ENCODE data around the gene GOLGA8B.
"Not testable (repeated sequence)": the region's sequence is repeated elsewhere in the genome, so short reads cannot be mapped to it uniquely, and the experiment has no call there.

DNA sequence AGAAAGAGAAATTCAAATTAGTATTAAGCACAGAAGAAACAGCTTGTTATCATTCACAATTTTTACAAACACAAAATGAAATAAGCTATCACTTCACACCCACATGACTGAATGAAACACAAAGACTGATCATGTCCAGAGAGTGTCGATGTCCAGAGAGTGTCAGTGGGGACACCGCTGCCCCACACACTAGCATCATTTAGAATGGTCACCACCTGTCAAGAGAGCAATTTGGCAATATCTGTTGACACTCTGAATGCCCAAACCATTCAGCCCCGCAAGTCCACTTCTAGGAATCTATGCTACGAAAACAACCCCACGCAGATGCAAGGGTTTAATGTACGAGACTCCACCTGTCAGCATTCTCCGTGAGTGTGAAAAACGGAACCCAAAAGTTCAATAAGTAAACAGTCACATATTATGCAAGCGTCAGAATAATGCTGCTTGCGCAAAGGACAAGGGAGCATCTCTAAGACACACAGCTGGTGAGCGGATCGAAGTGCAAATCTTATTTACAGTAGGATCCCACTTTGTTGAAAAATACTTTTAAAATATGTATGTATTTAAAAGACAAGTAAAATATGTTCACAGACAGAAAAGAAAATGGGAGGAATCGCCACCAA is 11.3 kb downstream of the GOLGA8B start:
- not testable (repeated sequence) for TF ChIP-seq CTCF (conservative IDR thresholded peaks at IDR 0.05; ENCODE audit: low read length); EZH2phosphoT487 (IDR thresholded peaks at IDR 0.05; ENCODE audit: borderline replicate concordance, low read depth, low read length)

All from OCI-LY7 (cell line).